ENCODE data around the gene PANK2.
A peak's percentile ranks its signal among the peaks of the same experiment; 100 is the strongest.
"Not testable (repeated sequence)": the region's sequence is repeated elsewhere in the genome, so short reads cannot be mapped to it uniquely, and the experiment has no call there.

The PANK2 gene

GRCh38 chr20:3871550-3872265 is 17.5 kb upstream of the PANK2 start:
- DNase-seq = no peak

- no peak for DNase-seq
These were observed 15.7 kb upstream of the PANK2 start for GRCh38 chr20:3873507-3873906.

DNA sequence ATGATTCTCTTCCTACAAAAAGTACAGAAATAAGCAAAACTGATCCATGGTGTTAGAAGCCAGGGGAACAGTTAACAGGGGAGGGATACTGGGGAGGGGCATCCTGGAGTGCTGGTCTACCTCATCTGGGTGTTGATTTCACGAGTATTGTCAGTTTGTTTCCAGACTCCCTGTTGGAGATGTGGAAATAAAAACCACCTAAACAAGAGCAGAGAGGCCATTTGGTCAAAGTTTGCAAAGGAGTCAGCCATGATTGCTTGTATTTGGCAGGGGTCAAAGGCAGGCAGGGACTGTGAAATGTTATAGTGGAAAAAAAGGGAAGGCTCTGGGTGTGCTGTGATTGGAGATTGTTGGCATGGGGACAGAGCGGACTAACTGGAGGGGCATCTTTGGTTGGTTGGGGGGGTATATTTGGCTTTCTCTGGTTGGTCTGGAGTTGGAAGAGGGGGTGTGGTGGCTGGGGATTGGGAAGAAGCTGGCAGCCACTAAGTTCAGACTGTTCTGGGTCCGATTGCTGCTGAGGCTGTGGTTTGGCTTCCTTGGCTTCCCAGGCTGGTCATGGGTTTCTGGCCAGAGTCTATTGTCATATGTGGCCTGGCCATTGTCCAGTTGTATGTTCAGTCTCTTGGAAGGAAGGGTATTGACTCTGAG is 14.9 kb upstream of the PANK2 start:
- no peak for DNase-seq

- no peak for DNase-seq
These were observed 13.7 kb upstream of the PANK2 start for GRCh38 chr20:3875378-3875974.

GRCh38 chr20:3876000-3876399 is 13.2 kb upstream of the PANK2 start:
- DNase-seq = no peak

DNA sequence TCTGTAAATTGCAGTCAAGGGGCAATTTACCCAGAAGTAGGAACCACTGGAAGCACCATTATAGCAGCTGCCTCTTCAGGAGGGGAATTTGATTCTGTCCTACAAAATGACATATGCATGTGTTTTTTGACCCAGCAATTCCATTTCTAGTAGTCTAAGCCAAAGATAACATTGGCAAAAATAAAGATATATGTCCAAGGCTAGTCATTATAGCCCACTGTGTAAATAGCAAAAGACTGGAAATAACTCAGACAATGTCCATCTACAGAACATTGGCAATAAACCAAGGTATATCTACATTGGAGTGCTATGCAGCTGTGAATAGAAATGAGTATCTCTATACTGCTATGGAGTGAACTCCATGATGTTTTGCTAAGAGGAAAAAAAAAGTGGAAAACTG is 12.5 kb upstream of the PANK2 start:
- no peak for DNase-seq

- not testable (repeated sequence) for DNase-seq
These were observed 10.3 kb upstream of the PANK2 start for GRCh38 chr20:3878921-3879274.

DNA sequence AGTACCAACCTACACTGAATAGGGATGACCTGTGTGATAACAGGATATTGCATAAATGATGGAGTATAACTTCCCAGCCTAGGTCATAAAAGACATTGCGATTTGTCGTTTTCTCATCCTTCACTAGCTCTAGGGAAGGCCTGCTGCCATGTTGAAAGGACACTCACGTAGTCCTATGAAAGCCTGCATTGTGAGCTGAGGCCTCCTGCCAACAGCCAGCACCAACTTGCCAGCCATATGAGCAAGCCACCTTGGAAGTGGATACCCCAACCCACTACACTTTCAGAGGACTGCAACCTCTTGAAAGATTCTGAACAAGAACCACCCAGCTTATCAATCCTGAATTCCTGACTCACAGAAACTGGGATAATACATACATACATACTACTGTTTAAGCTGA is 3.5 kb upstream of the PANK2 start:
- DNase-seq = no peak

DNA sequence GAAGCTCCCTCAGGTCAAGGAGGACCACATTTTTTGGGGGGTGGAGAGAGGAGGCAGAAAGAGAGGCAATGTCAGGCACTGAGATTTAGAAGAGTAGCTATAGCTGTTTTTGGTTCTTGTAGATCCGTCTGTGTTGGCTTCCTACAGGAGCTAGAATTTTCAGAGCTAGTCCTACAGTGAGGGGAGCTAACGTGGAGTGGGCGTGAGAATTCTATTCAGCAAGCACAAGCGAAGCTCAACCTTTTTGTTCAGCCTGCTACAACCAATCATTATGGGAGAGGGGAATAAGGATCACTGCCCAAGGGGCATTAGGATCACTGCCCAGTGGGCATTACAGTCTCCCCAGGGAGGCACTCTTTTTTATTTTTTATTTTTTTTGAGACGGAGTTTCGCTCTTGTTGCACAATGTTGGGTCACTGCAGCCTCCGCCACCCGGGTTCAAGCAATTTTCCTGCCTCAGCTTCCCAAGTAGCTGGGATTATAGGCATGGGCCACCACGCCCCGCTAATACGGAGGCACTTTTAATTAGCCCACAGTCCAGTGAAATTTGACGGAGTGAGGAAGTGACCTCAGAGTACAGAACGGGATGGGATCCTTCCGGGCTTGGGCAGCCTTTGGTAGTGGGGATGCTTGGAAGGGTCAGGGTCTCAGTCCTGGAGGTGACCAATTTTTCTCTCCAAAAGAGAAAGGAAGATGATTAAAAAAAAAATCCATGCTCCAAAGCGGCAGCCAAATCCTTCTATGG is 1.1 kb upstream of the PANK2 start:
- DNase-seq = no peak

GRCh38 chr20:3889489-3890397 is 556 bp downstream of the PANK2 start:
- no peak for DNase-seq

DNA sequence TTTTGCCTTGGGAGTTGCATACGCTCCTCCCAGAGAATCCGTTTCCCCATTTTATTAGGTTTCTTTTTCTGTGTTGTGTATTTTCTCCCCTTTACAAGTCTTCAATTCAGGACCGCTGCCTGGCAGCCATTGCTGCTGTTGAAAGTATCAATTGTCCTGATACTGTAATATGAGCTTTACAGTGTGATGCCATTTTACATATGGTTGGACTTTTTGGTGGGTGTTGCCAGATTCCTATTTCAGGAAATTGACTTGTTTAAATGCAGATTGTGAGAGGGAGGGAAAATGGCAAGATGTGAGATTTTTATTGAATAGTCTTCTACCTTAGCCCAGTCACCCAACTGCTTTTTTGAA is 1.2 kb downstream of the PANK2 start:
- peak; percentile 18 for DNase-seq

DNA sequence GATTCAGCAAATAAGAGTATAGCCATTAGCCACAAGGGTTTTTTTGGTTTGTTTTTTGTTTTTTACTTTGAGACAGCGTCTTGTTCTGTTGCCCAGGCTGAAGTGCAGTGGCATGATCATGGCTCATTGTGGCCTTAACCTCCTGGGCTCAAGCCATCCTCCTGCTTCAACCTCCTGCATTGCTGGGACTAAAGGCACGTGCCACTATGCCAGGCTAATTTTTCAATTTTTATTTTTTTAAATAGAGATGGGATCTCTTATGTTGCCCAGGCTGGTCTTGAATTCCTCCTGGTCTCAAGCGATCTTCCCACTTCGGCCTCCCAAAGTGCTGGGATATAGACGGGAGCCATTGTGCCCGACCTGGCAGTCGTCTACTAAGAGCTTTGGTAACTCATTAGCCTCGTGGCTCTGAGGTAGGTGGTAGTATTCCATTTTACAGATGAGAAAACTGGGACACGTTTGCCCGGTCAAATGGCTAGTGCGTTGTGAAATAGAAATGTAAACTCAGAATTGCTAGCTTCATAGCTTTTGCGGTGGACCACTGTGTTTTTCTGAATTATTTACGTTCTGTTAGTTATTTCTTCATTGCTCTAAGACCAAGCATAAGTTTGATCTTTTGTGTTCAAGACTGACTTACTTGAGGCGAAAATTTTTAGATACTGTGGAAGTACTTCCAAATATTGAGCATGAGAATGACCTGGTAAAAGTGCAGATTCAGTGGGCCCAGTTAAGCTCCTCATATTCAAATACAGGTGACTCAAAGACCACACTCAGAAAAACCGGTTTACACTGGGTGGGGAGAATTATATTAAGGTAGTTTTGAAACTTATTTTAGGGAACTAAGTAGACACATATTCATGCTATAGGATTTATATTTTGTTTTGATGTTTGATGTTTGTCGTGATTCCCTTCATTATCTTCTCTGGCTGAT is 2.1 kb downstream of the PANK2 start:
- no peak for DNase-seq

DNA sequence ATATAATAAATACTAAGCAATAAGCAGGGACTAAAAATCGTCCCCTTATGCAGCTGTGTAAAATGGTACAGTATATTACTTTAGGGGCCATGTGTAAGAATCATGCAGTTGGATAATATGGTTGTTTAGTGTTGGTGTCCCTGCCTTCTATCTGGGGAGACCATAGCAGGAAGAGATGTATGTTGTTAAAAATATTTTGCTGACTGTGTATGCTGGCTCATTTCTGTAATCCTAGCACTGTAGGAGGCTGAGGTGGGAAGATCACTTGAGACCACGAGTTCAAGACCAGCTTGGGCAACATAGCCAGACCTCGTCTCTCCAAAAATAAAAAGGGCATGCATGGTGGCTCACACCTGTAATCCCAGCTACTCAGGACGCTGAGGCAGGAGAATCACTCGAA is 5.6 kb downstream of the PANK2 start:
- no peak for DNase-seq

DNA sequence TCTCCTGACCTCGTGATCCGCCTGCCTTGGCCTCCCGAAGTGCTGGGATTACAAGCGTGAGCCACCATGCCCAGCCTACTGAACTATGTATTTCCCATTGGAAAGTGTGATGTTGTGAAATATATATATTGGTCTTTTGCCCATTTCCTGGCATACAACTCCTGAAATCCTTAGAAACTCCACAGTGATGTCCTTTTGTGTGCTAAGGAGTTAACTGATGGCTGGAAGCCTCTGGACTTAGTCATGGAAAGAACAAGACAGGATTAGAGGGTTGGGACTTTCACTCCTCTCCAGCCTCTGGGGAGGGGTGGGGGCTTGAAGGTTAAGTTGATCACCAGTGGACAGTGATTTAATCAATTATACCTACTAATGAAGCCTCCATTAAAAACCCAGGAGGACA is 7.1 kb downstream of the PANK2 start:
- DNase-seq = no peak

DNA sequence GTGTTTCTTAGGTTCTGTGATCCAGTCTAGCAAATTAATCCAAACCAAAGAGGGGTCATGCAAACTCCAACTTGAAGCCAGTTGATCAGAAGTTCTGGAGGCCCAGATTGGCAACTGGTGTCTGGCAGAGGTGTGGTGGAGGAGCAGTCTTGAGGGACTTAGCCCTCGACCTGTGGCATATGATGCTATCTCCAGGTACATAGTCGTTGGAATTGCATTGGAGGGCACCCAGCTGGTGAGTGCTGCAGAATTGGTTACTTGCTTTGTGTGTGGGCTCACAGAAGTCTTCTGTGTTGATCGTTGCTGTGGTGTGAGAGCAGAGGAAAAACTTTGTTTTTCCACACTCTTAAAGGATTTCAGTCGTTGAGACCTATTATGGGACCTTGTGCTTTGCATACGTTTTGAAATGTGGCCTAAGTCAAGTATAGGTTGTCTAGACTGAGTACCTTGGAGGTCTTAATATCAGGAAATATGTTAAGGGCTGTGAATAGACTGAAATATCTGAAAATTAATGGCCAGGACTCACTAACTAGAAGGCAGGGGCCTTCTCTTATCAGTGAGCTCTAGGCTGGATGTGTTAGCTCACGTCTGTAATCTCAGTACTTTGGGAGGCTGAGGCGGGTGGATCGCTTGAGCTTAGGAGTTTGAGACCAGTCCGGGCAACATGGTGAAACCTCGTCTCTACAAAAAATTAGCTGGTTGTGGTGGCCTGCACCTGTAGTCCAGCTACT is 7.8 kb downstream of the PANK2 start:
- DNase-seq = no peak

DNA sequence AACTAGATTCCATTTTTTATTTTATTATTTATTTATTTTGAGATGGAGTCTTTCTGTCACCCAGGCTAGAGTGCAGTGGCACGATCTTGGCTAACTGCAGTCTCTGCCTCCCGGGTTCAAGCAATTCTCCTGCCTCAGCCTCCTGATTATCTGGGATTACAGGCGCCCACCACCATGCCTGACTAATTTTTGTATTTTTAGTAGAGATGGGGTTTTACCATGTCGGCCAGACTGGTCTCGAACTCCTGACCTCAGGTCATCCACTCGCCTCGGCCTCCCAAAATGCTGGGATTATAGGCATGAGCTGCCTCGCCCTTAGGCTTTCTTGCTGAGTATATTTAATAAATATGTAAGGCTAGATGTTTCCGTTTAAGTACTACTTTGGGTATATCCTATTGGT is 9.0 kb downstream of the PANK2 start:
- DNase-seq = not testable (repeated sequence)

- DNase-seq = no peak
These were observed 9.5 kb downstream of the PANK2 start for GRCh38 chr20:3898639-3899038.

GRCh38 chr20:3900187-3900604 is 11.0 kb downstream of the PANK2 start:
- peak; percentile 2 for DNase-seq

- no peak for DNase-seq
These were observed 12.0 kb downstream of the PANK2 start for GRCh38 chr20:3901028-3901705.

DNA sequence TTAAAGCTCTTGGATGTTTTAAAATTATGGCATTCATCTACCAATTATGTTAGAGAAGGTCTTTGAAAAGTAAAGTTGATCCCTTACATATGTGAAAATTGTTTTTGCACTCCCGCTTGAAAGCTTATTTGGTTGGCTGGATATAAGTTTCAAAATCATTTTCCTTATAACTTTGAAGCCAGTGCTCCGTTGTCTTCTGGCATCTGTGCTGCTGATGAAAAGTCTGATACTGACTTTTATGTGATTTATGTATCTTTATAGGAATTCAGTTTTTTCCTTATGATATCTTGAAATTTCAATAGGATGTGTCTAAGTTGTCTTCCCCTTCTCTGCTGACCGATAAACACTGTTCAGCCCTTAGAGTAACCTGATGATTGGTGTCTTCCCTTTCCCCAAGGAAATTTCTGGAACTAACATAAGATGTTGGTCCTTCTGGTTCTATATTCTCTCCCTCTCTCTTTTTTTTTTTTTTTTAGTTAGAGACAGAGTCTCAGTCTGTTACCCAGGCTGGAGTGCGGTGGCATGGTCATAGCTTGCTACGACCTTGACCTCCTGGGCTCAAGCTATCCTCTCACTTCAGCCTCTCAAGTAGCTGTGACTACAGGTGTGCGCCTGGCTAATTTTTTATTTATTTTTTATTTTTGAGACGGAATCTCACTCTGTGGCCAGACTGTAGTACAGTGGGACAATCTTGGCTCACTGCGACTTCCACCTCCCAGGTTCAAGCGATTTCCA is 12.7 kb downstream of the PANK2 start:
- no peak for DNase-seq

Data from DMS79 (cell line).